ENCODE data around the gene B3GAT1. TPM values are rescaled to one million over a fixed set of nuclear protein-coding genes. Genes with fewer than 3 reads are reported as not detected.

B3GAT1 gene
- total RNA-seq, 1 donor from 2014 or later = 31.8 TPM

DNA sequence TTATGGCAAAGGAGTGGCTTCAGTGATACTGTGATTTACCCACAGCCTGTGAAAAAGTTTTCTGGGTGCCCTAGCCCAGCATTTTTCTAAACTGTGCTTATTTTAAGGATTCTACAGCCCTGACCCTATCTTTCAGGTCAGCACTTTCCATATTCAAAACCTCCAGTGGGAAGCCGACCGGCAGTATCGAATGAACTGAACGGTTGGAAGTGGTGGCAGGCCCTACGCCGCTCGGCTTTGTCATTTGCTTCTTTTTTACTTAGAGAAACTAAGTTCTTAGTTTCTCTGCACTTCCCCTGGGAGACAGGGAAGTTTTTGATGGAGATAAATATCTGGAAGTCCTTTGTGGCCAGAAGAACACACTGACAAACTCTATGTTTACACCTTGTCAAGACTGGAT, 79.3 kb downstream of the B3GAT1 start:
- DNase-seq (ENCODE audit: low read depth, low spot score) = no peak
- TF ChIP-seq, protein P1, sequence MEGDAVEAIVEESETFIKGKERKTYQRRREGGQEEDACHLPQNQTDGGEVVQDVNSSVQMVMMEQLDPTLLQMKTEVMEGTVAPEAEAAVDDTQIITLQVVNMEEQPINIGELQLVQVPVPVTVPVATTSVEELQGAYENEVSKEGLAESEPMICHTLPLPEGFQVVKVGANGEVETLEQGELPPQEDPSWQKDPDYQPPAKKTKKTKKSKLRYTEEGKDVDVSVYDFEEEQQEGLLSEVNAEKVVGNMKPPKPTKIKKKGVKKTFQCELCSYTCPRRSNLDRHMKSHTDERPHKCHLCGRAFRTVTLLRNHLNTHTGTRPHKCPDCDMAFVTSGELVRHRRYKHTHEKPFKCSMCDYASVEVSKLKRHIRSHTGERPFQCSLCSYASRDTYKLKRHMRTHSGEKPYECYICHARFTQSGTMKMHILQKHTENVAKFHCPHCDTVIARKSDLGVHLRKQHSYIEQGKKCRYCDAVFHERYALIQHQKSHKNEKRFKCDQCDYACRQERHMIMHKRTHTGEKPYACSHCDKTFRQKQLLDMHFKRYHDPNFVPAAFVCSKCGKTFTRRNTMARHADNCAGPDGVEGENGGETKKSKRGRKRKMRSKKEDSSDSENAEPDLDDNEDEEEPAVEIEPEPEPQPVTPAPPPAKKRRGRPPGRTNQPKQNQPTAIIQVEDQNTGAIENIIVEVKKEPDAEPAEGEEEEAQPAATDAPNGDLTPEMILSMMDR (conservative IDR thresholded peaks at IDR 0.05) = no peak
- peak overlapping the region; percentile 79 for H3K4me3 Mint-ChIP-seq

DNA sequence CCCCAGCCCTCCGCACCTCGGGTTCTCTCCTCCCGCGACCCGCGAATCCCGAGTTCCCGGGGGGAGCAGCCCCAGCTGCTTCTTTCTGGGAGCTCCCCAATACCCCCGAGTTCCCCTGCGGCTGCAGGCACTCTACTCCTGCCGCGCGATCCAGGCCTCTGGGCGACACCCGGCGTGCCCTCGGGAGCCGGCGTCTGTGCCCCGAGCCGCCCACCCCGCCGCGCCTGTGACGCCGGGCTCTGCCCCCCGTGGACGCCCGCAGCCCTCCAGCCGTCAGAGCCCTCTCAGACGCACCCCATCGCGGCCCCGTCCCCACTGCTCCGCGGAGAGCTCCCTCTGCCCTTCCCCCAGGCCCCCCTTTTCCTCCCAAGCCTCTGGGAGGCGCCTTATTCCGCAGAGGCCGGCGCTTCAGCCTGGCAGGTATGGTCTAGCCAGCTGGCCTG, 79.8 kb downstream of the B3GAT1 start:
- TF ChIP-seq, protein P1 (conservative IDR thresholded peaks at IDR 0.05) = no peak
- Mint-ChIP-seq H3K4me3 (peak overlapping the region; percentile 79), H3K27ac (ENCODE audit: unreplicated experiment) (no peak overlapping the region), H3K4me1 (peaks cover 30% of the 10 kb centered on the region), H3K27me3 (ENCODE audit: low read depth) (peaks cover 48% of the 10 kb centered on the region), H3K9me3 (no peaks in the 10 kb centered on the region), H3K36me3 (ENCODE audit: low read depth) (peaks cover 3% of the 10 kb centered on the region)
- DNase-seq (ENCODE audit: low read depth, low spot score) = peak; percentile 29

More for the DNA sequence above, 79.3 kb downstream of the B3GAT1 start:
- peaks cover 30% of the 10 kb centered on the region for H3K4me1 Mint-ChIP-seq
- H3K9me3 Mint-ChIP-seq = no peaks in the 10 kb centered on the region
- H3K36me3 Mint-ChIP-seq (ENCODE audit: low read depth) = peaks cover 3% of the 10 kb centered on the region
- H3K27me3 Mint-ChIP-seq (ENCODE audit: low read depth) = peaks cover 46% of the 10 kb centered on the region
- no peak overlapping the region for H3K27ac Mint-ChIP-seq (ENCODE audit: unreplicated experiment)

DNA sequence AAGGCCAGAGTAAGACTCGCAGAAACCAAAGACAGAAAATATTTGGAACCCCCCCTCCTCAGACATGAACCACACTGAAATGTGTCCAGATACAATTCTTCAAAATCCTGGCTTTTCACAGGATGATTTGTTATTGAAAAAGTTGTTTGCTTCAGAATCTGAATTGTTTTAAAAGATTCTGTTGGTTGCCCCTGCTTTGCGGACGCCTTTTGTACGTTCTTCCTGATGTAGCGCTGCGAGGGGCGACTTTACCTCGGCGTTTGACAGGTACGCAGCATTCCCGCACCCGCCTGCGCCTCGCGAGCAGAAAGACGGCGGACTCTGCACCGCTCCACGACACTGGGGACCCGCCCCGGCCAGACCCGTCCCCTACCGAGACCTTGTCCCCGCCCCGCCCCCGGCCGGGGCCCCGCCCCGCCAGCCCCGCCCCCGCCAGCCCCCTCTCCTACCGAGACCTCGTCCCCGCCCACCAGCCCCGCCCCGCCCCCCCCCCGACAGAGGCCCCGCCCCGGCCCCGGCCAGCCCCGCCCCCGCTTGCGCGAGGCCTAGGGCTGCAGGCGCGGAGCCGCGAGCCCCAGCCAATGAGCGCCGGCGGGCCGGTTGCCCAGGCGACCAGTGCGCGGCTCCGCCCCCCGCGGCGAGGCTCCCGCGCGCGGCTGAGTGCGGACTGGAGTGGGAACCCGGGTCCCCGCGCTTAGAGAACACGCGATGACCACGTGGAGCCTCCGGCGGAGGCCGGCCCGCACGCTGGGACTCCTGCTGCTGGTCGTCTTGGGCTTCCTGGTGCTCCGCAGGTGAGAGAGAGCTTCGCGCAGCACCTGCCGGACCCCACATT, 80.5 kb downstream of the B3GAT1 start, which contains the start of gene GLB1L2:
Gene GLB1L2, plus strand, starts transcription at position 635 of the 835 bp plus-strand sequence. Its CDS starts 74 bp downstream, at position 709.
- H3K9me3 Mint-ChIP-seq = no peaks in the 10 kb centered on the region
- TF ChIP-seq, protein P1 (conservative IDR thresholded peaks at IDR 0.05) = no peak
- H3K4me1 Mint-ChIP-seq = peaks cover 30% of the 10 kb centered on the region
- peaks cover 48% of the 10 kb centered on the region for H3K27me3 Mint-ChIP-seq (ENCODE audit: low read depth)
- H3K4me3 Mint-ChIP-seq = peak within 1 kb of the TSS; percentile 80
- no peak within 1 kb of the TSS for H3K27ac Mint-ChIP-seq (ENCODE audit: unreplicated experiment)
- no peaks in the 10 kb centered on the region for H3K36me3 Mint-ChIP-seq (ENCODE audit: low read depth)
- peak; percentile 63 for DNase-seq (ENCODE audit: low read depth, low spot score)

DNA sequence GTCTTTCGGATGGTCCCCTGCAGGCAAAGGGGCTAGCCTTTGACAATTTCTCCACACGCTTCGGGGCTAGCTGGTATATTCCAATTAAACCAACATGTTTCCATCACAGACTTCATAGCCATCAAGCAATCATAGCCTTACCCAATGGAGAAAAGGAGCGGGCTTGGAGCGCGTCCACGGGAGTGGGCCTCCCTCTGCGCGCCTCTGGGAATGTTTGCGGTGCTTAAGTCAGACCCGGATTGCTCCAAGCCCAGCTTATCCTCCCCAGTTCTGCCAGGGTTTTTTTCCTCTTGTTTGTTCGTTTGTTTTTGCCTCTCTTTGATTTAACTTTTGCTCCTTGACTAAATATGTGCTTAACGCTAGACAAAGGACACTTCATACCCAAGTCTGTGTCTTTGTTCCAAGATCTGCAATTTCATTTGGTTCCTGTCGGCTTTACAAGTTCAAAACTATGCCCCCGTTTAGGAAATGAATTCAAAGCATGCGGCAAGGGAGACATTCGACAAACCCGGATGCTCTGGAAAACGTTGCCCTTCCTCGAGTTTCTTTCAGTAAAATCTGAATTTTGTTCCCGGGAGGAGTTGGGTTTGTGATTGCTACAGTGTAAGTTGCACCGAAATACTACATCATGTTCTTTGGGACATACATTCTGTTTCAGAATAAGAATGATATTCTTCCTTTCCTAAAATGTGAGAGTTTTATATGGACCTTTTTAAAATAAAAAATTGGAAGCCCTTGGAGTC, 81.3 kb downstream of the B3GAT1 start:
- H3K4me1 Mint-ChIP-seq = peaks cover 30% of the 10 kb centered on the region

More for the DNA sequence above, 81.3 kb downstream of the B3GAT1 start:
- peak overlapping the region; percentile 80 for H3K4me3 Mint-ChIP-seq
- H3K27ac Mint-ChIP-seq (ENCODE audit: unreplicated experiment) = no peak overlapping the region
- H3K36me3 Mint-ChIP-seq (ENCODE audit: low read depth) = no peaks in the 10 kb centered on the region
- TF ChIP-seq, protein P1 (conservative IDR thresholded peaks at IDR 0.05) = no peak
- peaks cover 52% of the 10 kb centered on the region for H3K27me3 Mint-ChIP-seq (ENCODE audit: low read depth)
- no peaks in the 10 kb centered on the region for H3K9me3 Mint-ChIP-seq
- no peak for DNase-seq (ENCODE audit: low read depth, low spot score)

Other genes with a start within 250 kb of the B3GAT1 start
- gene NCAPD3, start 188.3 kb downstream of the B3GAT1 start, total RNA-seq = 53.6 and 53.8 TPM in 2 replicates
- gene VPS26B, start 187.6 kb downstream of the B3GAT1 start, total RNA-seq = 45.6 and 47.8 TPM in 2 replicates
- gene THYN1, start 158.9 kb downstream of the B3GAT1 start, total RNA-seq = 62.5 and 62.6 TPM in 2 replicates
- gene ACAD8, start 158.7 kb downstream of the B3GAT1 start, total RNA-seq = 28.5 and 28.7 TPM in 2 replicates
- gene GLB1L3, start 135.9 kb downstream of the B3GAT1 start, total RNA-seq = 0.14 and 0.28 TPM in 2 replicates
- gene GLB1L2, start 80.3 kb downstream of the B3GAT1 start, total RNA-seq = 15.4 TPM in 2 replicates

All from neural crest cell (in vitro differentiated cells).